Neural cell (in vitro differentiated cells): Measurements from ENCODE around the gene MINDY3. TPM values are rescaled to one million over a fixed set of nuclear protein-coding genes. Genes with fewer than 3 reads are reported as not detected.

Experiments
- H2AFZ ChIP-seq: fragments of 200-600, 300-800 bp; sonication (generic), shearing (Covaris generic); 2 replicates; pipeline ENCODE4 v1.6.0; 2014; ENCODE audit warnings: low read depth, mild to moderate bottlenecking, antibody characterized with exemption, low read length, moderate library complexity
- H3F3A ChIP-seq: fragments of 200-600 bp; shearing (Covaris generic); 2 replicates; pipeline ENCODE4 v1.6.1; 2016; ENCODE audit warnings: mild to moderate bottlenecking, moderate library complexity, mixed read lengths, antibody characterized with exemption, low read length; ENCODE audit not compliant: insufficient read depth, poor library complexity, severe bottlenecking
- H3K27ac ChIP-seq: fragments of 200-600, 300-800 bp; sonication (generic), shearing (Covaris generic); 2 replicates; pipeline ENCODE4 v1.5.1; 2014; ENCODE audit warnings: mild to moderate bottlenecking, low read length, moderate library complexity
- H3K27me3 ChIP-seq: fragments of 300-800, 200-600 bp; sonication (generic), shearing (Covaris generic); 2 replicates; pipeline ENCODE4 v1.6.0; 2014; ENCODE audit warnings: mild to moderate bottlenecking, low read depth, low read length, moderate library complexity; ENCODE audit not compliant: insufficient read depth
- H3K36me3 ChIP-seq: fragments of 300-800, 200-600 bp; sonication (generic), shearing (Covaris generic); 2 replicates; pipeline ENCODE4 v1.5.1; 2014; ENCODE audit warnings: mild to moderate bottlenecking, antibody characterized with exemption, low read length, moderate library complexity; ENCODE audit not compliant: insufficient read depth
- H3K4me2 ChIP-seq: fragments of 300-800, 200-600 bp; sonication (generic), shearing (Covaris generic); 2 replicates; pipeline ENCODE4 v1.6.0; 2014; ENCODE audit warnings: mild to moderate bottlenecking, low read length
- H3K4me3 ChIP-seq: fragments of 300-800, 200-600 bp; sonication (generic), shearing (Covaris generic); 2 replicates; pipeline ENCODE4 v1.5.1; 2014; ENCODE audit warnings: mild to moderate bottlenecking, low read length, moderate library complexity
- H3K79me2 ChIP-seq: fragments of 200-600 bp; shearing (Covaris generic); replicated peaks from 2 replicates; pipeline ENCODE4 v1.6.0; 2014; ENCODE audit warnings: mild to moderate bottlenecking, low read length, moderate library complexity; ENCODE audit not compliant: insufficient read depth
- H3K9ac ChIP-seq: fragments of 300-800, 200-600 bp; sonication (generic), shearing (Covaris generic); 2 replicates; pipeline ENCODE4 v1.6.1; 2016; ENCODE audit warnings: mild to moderate bottlenecking, low read length, mixed read lengths
- H3K9me2 ChIP-seq: fragments of 200-600 bp; shearing (Covaris generic); 2 replicates; pipeline ENCODE4 v1.6.1; 2016; ENCODE audit warnings: mild to moderate bottlenecking, low read length, mixed read lengths; ENCODE audit not compliant: insufficient read depth
- H3K9me3 ChIP-seq: fragments of 200-600, 300-800 bp; sonication (generic), shearing (Covaris generic); 2 replicates; pipeline ENCODE4 v1.6.1; 2016; ENCODE audit warnings: mild to moderate bottlenecking, mixed run types, low read length, moderate library complexity, mixed read lengths
- H4K20me1 ChIP-seq: fragments of 200-600 bp; shearing (Covaris generic); 2 replicates; pipeline ENCODE4 v1.6.1; 2016; ENCODE audit warnings: mild to moderate bottlenecking, mixed run types; ENCODE audit not compliant: insufficient read depth
- EP300 ChIP-seq: fragments of 450-650 bp; conservative IDR thresholded peaks from 2 replicates; pipeline ENCODE4 v1.6.1; 2014; ENCODE audit warnings: antibody characterized with exemption, mild to moderate bottlenecking, moderate library complexity; ENCODE audit not compliant: poor library complexity, severe bottlenecking
- EZH2 ChIP-seq: fragments of 200-600, 300-800 bp; shearing (Covaris generic), sonication (generic); IDR thresholded peaks from 2 replicates; pipeline ENCODE4 v1.6.1; 2014; ENCODE audit warnings: antibody characterized with exemption, low read length, borderline replicate concordance, mild to moderate bottlenecking; ENCODE audit not compliant: insufficient read depth, poor library complexity, severe bottlenecking
- MXI1 ChIP-seq: fragments of 450-650 bp; conservative IDR thresholded peaks from 2 replicates; pipeline ENCODE4 v1.6.1; 2014; ENCODE audit warnings: antibody characterized with exemption, mild to moderate bottlenecking; ENCODE audit not compliant: poor library complexity, severe bottlenecking
- POLR2AphosphoS5 ChIP-seq: IDR thresholded peaks from 2 replicates; pipeline ENCODE4 v1.6.1; 2012
- RAD21 ChIP-seq: fragments of 450-650 bp; conservative IDR thresholded peaks from 2 replicates; pipeline ENCODE4 v1.6.1; 2014; ENCODE audit warnings: antibody characterized with exemption, mild to moderate bottlenecking, moderate library complexity
- SMC3 ChIP-seq: fragments of 450-650 bp; conservative IDR thresholded peaks from 2 replicates; pipeline ENCODE4 v1.6.1; 2014; ENCODE audit warnings: antibody characterized with exemption, mild to moderate bottlenecking, moderate library complexity; ENCODE audit not compliant: poor library complexity
- TAF1 ChIP-seq: IDR thresholded peaks from 2 replicates; pipeline ENCODE4 v1.6.1; 2012; ENCODE audit warnings: low read depth
- polyA plus RNA-seq: library from polyadenylated mRNA; depleted of rRNA; stranded (reverse); fragments of >200 nt; gene quantifications from 2 replicates; pipeline ENCODE4 v1.2.3, GENCODE V29; 2014
- TF ChIP-seq, protein P1 (sequence below): fragments of 450-650 bp; IDR thresholded peaks from 2 replicates; pipeline ENCODE4 v1.5.1; 2014; ENCODE audit warnings: antibody characterized with exemption, mild to moderate bottlenecking, moderate library complexity; ENCODE audit not compliant: poor library complexity, severe bottlenecking
- TF ChIP-seq, protein P2 (sequence below): IDR thresholded peaks from 2 replicates; pipeline ENCODE4 v1.6.1; 2012; ENCODE audit warnings: borderline replicate concordance

The MINDY3 gene
- polyA plus RNA-seq, 1 donor from 2014 or later = 56.5 TPM

DNA sequence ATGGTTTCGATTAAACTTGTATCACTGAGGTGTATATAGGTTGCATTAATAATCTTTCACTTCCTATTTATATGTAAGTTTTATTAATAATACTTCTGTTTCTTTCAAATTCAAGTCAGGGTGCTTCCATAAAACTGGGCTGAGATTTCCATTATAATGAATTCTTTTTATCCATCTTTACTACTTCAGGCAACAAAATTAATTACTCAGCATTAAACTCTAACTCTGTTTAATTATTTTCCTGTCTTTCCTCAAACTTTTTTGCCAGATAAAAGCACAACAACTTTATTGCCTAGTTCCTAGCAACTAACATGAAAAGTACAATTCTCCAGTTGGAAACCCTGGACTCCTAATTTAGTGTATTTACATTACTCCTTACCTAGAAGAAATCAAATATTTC, 3.0 kb upstream of the MINDY3 start:
- Histone ChIP-seq H3F3A (no peaks in the 10 kb centered on the region), H3K36me3 (no peaks in the 10 kb centered on the region), H3K4me3 (no peak overlapping the region), H3K79me2 (peaks cover 15% of the 10 kb centered on the region), H3K27me3 (peaks cover 45% of the 10 kb centered on the region), H3K4me2 (no peak overlapping the region), H3K9ac (no peak overlapping the region), H3K9me2 (no peaks in the 10 kb centered on the region), H4K20me1 (no peaks in the 10 kb centered on the region), H3K9me3 (no peaks in the 10 kb centered on the region), H3K27ac (no peak overlapping the region), H2AFZ (no peak overlapping the region)
- TF ChIP-seq EP300 (no peak), RAD21 (no peak)
- TF ChIP-seq, protein P1, sequence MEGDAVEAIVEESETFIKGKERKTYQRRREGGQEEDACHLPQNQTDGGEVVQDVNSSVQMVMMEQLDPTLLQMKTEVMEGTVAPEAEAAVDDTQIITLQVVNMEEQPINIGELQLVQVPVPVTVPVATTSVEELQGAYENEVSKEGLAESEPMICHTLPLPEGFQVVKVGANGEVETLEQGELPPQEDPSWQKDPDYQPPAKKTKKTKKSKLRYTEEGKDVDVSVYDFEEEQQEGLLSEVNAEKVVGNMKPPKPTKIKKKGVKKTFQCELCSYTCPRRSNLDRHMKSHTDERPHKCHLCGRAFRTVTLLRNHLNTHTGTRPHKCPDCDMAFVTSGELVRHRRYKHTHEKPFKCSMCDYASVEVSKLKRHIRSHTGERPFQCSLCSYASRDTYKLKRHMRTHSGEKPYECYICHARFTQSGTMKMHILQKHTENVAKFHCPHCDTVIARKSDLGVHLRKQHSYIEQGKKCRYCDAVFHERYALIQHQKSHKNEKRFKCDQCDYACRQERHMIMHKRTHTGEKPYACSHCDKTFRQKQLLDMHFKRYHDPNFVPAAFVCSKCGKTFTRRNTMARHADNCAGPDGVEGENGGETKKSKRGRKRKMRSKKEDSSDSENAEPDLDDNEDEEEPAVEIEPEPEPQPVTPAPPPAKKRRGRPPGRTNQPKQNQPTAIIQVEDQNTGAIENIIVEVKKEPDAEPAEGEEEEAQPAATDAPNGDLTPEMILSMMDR = no peak

- H2AFZ ChIP-seq = peak overlapping the region; percentile 100
- H3K9me2 ChIP-seq = no peaks in the 10 kb centered on the region
- peak overlapping the region; percentile 86 for H3K4me3 ChIP-seq
- H3K79me2 ChIP-seq = peaks cover 36% of the 10 kb centered on the region
- H3K36me3 ChIP-seq = no peaks in the 10 kb centered on the region
- no peaks in the 10 kb centered on the region for H3K9me3 ChIP-seq
- H3K4me2 ChIP-seq = peak overlapping the region; percentile 59
- TF ChIP-seq POLR2AphosphoS5 (no peak), TAF1 (no peak), EZH2 (no peak), EP300 (no peak), MXI1 (no peak)
- TF ChIP-seq, protein P2, sequence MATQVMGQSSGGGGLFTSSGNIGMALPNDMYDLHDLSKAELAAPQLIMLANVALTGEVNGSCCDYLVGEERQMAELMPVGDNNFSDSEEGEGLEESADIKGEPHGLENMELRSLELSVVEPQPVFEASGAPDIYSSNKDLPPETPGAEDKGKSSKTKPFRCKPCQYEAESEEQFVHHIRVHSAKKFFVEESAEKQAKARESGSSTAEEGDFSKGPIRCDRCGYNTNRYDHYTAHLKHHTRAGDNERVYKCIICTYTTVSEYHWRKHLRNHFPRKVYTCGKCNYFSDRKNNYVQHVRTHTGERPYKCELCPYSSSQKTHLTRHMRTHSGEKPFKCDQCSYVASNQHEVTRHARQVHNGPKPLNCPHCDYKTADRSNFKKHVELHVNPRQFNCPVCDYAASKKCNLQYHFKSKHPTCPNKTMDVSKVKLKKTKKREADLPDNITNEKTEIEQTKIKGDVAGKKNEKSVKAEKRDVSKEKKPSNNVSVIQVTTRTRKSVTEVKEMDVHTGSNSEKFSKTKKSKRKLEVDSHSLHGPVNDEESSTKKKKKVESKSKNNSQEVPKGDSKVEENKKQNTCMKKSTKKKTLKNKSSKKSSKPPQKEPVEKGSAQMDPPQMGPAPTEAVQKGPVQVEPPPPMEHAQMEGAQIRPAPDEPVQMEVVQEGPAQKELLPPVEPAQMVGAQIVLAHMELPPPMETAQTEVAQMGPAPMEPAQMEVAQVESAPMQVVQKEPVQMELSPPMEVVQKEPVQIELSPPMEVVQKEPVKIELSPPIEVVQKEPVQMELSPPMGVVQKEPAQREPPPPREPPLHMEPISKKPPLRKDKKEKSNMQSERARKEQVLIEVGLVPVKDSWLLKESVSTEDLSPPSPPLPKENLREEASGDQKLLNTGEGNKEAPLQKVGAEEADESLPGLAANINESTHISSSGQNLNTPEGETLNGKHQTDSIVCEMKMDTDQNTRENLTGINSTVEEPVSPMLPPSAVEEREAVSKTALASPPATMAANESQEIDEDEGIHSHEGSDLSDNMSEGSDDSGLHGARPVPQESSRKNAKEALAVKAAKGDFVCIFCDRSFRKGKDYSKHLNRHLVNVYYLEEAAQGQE = no peak
- peak overlapping the region; percentile 68 for H3K27ac ChIP-seq
- H3F3A ChIP-seq = no peaks in the 10 kb centered on the region
- peaks cover 25% of the 10 kb centered on the region for H3K27me3 ChIP-seq
- peak overlapping the region; percentile 82 for H3K9ac ChIP-seq
- no peaks in the 10 kb centered on the region for H4K20me1 ChIP-seq
These were observed 440 bp upstream of the MINDY3 start for GRCh38 chr10:15860692-15861201.

DNA sequence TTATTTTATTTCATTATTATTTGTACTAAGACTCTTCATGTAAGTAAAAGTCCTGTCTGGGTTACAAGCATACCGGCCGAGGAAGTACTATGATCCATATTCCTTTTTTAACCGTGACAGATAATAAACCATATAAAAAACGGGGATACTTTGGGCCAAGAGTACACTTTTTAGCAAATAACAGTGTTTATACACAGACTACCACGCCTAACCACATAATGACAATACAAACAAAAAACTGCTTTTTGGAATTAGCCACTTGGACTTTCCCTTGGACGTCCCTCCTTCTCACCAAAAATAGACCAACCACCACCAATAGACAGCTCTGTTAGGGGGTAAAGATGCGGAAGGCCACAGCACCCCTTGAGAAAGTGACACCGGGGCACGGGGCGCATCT, 800 bp downstream of the MINDY3 start:
- peak overlapping the region; percentile 82 for H3K9ac ChIP-seq
- H3K9me3 ChIP-seq = no peaks in the 10 kb centered on the region
- H3K79me2 ChIP-seq = peaks cover 40% of the 10 kb centered on the region
- peaks cover 13% of the 10 kb centered on the region for H3K27me3 ChIP-seq
- no peaks in the 10 kb centered on the region for H3K9me2 ChIP-seq
- H3K27ac ChIP-seq = no peak overlapping the region
- H3K4me2 ChIP-seq = peak overlapping the region; percentile 76
- peak overlapping the region; percentile 86 for H3K4me3 ChIP-seq
- H4K20me1 ChIP-seq = no peaks in the 10 kb centered on the region
- peak overlapping the region; percentile 100 for H2AFZ ChIP-seq
- TF ChIP-seq SMC3 (no peak), TAF1 (no peak), MXI1 (no peak), EP300 (no peak), EZH2 (no peak), POLR2AphosphoS5 (no peak), RAD21 (no peak)
- TF ChIP-seq, protein P1 = no peak
- TF ChIP-seq, protein P2 = no peak
- H3K36me3 ChIP-seq = no peaks in the 10 kb centered on the region
- H3F3A ChIP-seq = no peaks in the 10 kb centered on the region
